GM12878 (cell line): Measurements from ENCODE around the gene DPP3. TPM values are rescaled to one million over a fixed set of nuclear protein-coding genes. Genes with fewer than 3 reads are reported as not detected.

Experiments used
- ATAC-seq: fragments of 200-7000 bp; cut with Tn5 transposase; 3 replicates; pipeline ENCODE4 v1.9.1; 2020; ENCODE audit warnings: mild to moderate bottlenecking, moderate library complexity
- BruUV-seq: library from RNA; stranded (reverse); fragments of 400-500 nt; replicated peaks from 2 replicates; lab custom pipeline; 2021; lab: Mats Ljungman, UMichigan
- CTCF ChIA-PET: fragments of 300-600 bp; sonication (Branson Sonifier 250); formaldehyde crosslinking; extraction: SDS; loops from one replicate; lab custom pipeline; 2021; ENCODE audit warnings: inconsistent platforms; lab: Yijun Ruan, JAX
- POLR2A ChIA-PET: fragments of 350-600 bp; formaldehyde crosslinking; extraction: SDS; loops from one replicate; lab custom pipeline; 2021; ENCODE audit warnings: inconsistent platforms; lab: Charles Lee
- RAD21 ChIA-PET: fragments of 300-600 bp; sonication (Branson Sonifier 250); formaldehyde crosslinking; loops from one replicate; lab custom pipeline; 2023; ENCODE audit warnings: antibody characterized with exemption; ENCODE audit not compliant: unreplicated experiment; lab: Charles Lee
- SMC1A ChIA-PET: fragments of 300-600 bp; sonication (Branson Sonifier 250); formaldehyde crosslinking; loops from one replicate; lab custom pipeline; 2023; ENCODE audit not compliant: unreplicated experiment, uncharacterized antibody; lab: Charles Lee
- DNase-seq: peaks from one replicate; pipeline ENCODE4 v3.0.0-alpha.2; 2011; ENCODE audit warnings: low read depth, low spot score
- FAIRE-seq: peaks from 3 replicates; lab custom pipeline; 2011; peaks lifted over from hg19 to GRCh38; lab: Jason Lieb, UNC
- H2AFZ ChIP-seq: 2 replicates; pipeline ENCODE4 v1.6.0; 2011; ENCODE audit warnings: low read depth, low read length, control low read depth; ENCODE audit not compliant: control insufficient read depth
- H3K27ac ChIP-seq: 2 replicates; pipeline ENCODE4 v1.5.1; 2011; ENCODE audit warnings: control low read depth; ENCODE audit not compliant: control insufficient read depth, insufficient read depth
- H3K27me3 ChIP-seq, 2 experiments: replicated peaks in 1 of 2; 2 replicates each; pipeline versions ENCODE4 v1.6.0 to v1.6.1; 2011; ENCODE audit warnings: low read length in 1 of 2; ENCODE audit not compliant: control insufficient read depth in 2 of 2, insufficient read depth in 2 of 2
- H3K36me3 ChIP-seq, 2 experiments: 2 replicates each; pipeline ENCODE4 v1.5.1; 2011; ENCODE audit warnings: low read length in 1 of 2; ENCODE audit not compliant: control insufficient read depth in 2 of 2, insufficient read depth in 2 of 2
- H3K4me1 ChIP-seq: 2 replicates; pipeline ENCODE4 v1.6.1; 2011; ENCODE audit warnings: mild to moderate bottlenecking, low read length, moderate library complexity, mixed read lengths; ENCODE audit not compliant: control insufficient read depth, insufficient read depth
- H3K4me2 ChIP-seq: 2 replicates; pipeline ENCODE4 v1.6.0; 2011; ENCODE audit warnings: control low read depth; ENCODE audit not compliant: control insufficient read depth, insufficient read depth
- H3K4me3 ChIP-seq: fragments of 200-600 bp; sonication (generic); 2 replicates; pipeline ENCODE4 v1.5.1; 2016
- H3K79me2 ChIP-seq: 2 replicates; pipeline ENCODE4 v1.6.0; 2011; ENCODE audit warnings: low read length; ENCODE audit not compliant: control insufficient read depth, insufficient read depth
- H3K9ac ChIP-seq: 2 replicates; pipeline ENCODE4 v1.8.0; 2011; ENCODE audit warnings: low read length, control low read depth, mixed read lengths; ENCODE audit not compliant: control insufficient read depth, insufficient read depth
- H3K9me3 ChIP-seq: replicated peaks from 3 replicates; pipeline ENCODE4 v1.5.1; 2011; ENCODE audit warnings: mild to moderate bottlenecking, low read length; ENCODE audit not compliant: control insufficient read depth, insufficient read depth
- H4K20me1 ChIP-seq: 2 replicates; pipeline ENCODE4 v1.6.0; 2011; ENCODE audit not compliant: control insufficient read depth, insufficient read depth
- BCL11A ChIP-seq: IDR thresholded peaks from 2 replicates; pipeline ENCODE4 v1.6.1; 2011; ENCODE audit warnings: low read depth, low read length
- CBFB ChIP-seq: IDR thresholded peaks from 2 replicates; pipeline ENCODE4 v1.6.1; 2016; ENCODE audit warnings: antibody characterized with exemption, low read depth
- E2F4 ChIP-seq: IDR thresholded peaks from 2 replicates; pipeline ENCODE4 v1.6.1; 2012; ENCODE audit warnings: low read depth, low read length, improper control_type of control experiment
- ELK1 ChIP-seq: IDR thresholded peaks from 2 replicates; pipeline ENCODE4 v1.6.1; 2012; ENCODE audit warnings: low read depth, low read length, improper control_type of control experiment
- HDAC6 ChIP-seq: fragments of 200-600 bp; sonication (generic); IDR thresholded peaks from one replicate; pipeline ENCODE4 v1.8.0; 2017; ENCODE audit warnings: antibody characterized with exemption; ENCODE audit not compliant: unreplicated experiment
- MAX ChIP-seq: IDR thresholded peaks from 2 replicates; pipeline ENCODE4 v1.6.1; 2012; ENCODE audit warnings: low read depth, low read length, improper control_type of control experiment
- MYB ChIP-seq: fragments of 150-350 bp; IDR thresholded peaks from 2 replicates; pipeline ENCODE4 v1.6.1; 2014; ENCODE audit warnings: mild to moderate bottlenecking, low read depth, low read length, borderline replicate concordance
- MYC ChIP-seq: IDR thresholded peaks from 2 replicates; pipeline ENCODE4 v1.6.1; 2011; ENCODE audit warnings: mild to moderate bottlenecking, low read length, moderate library complexity, inconsistent platforms; ENCODE audit not compliant: insufficient read depth, insufficient replicate concordance, insufficient read length, severe bottlenecking
- POLR2A ChIP-seq: IDR thresholded peaks from 2 replicates; pipeline ENCODE4 v1.6.1; 2011; ENCODE audit warnings: low read depth, mild to moderate bottlenecking, low read length
- RELA ChIP-seq: fragments of 450-650 bp; IDR thresholded peaks from 2 replicates; pipeline ENCODE4 v1.8.0; 2014; ENCODE audit warnings: borderline replicate concordance; ENCODE audit not compliant: partially characterized antibody
- SUPT20H ChIP-seq: IDR thresholded peaks from 2 replicates; pipeline ENCODE4 v1.6.1; 2011; ENCODE audit warnings: low read depth, mild to moderate bottlenecking, low read length, moderate library complexity, borderline replicate concordance; ENCODE audit not compliant: control insufficient read depth
- TCF7 ChIP-seq: IDR thresholded peaks from 2 replicates; pipeline ENCODE4 v1.6.1; 2014; ENCODE audit warnings: antibody characterized with exemption, borderline replicate concordance
- WRNIP1 ChIP-seq: IDR thresholded peaks from 2 replicates; pipeline ENCODE4 v1.6.1; 2011; ENCODE audit warnings: low read depth, low read length, improper control_type of control experiment, borderline replicate concordance
- WGBS: methylation state at CpG from one replicate; pipeline ENCODE4 v1.1.6; 2016; ENCODE audit warnings: low lambda C conversion rate; ENCODE audit not compliant: insufficient replicate concordance, insufficient coverage; ENCODE audit errors: missing lambda C conversion rate; 5-methylcytosine and 5-hydroxymethylcytosine counted together
- in situ Hi-C: fragments of 300-500 bp; cut with MboI; formaldehyde crosslinking; loops from 9 replicates; pipeline ENCODE4 v1.14.3; 2018; ENCODE audit warnings: mixed read lengths
- intact Hi-C: fragments of 100-400 bp; cut with micrococcal nuclease; formaldehyde crosslinking; loops from one replicate; pipeline ENCODE4 v1.14.2; 2022; ENCODE audit not compliant: unreplicated experiment
- polyA plus RNA-seq, 11 experiments: library from polyadenylated mRNA; depleted of rRNA in 4 of 11; unstranded in 6 of 11; stranded (reverse) in 5 of 11; fragments of >200 nt; fragmentation: Nextera tagmentation in 4 of 11; fragmentation: Illumina TruSeq in 1 of 11; extraction: Ambion mirVana in 4 of 11; extraction: Trizol in 1 of 11; gene quantifications; 1 replicate in 1 of 11; 2 replicates in 10 of 11; pipeline versions ENCODE4 v1.2.1 to v1.2.3, GENCODE V29; 2011 to 2016; ENCODE audit warnings: inconsistent platforms in 2 of 11, missing spikeins in 2 of 11, low read depth in 1 of 11
- total RNA-seq, 4 experiments: library from RNA; depleted of rRNA in 3 of 4; stranded (reverse); fragments of >200 nt in 3 of 4; fragmentation: Illumina TruSeq in 1 of 4; extraction: Trizol in 1 of 4; gene quantifications; 2 replicates each; pipeline versions ENCODE4 v1.2.1 to v1.2.3, GENCODE V29; 2013 to 2021

The DPP3 gene
- total and polyA plus RNA-seq, 10 of the 15 experiments (the other 5 are each of a cell fraction or from before 2014, with no cell fraction given), result 6.0 to 117 (median 78.1) TPM

- TF ChIP-seq POLR2A (0 out of 2 replicates have a peak, but pooled peaks have one; percentile 6), ELK1 (no peak)
- no peak overlapping the region for H3K4me3 ChIP-seq
- BruUV-seq, result no TSS peak
- H3K27me3 ChIP-seq, result no peaks in the 10 kb centered on the region
- in situ Hi-C loops, result no loop called here
- POLR2A ChIA-PET, result no interaction called here
- WGBS, result 91% methylated on average over 16 of the region's 16 CpGs
- no peak overlapping the region for H3K27ac ChIP-seq
- H3K36me3 ChIP-seq, result peaks cover 0 to 3% of the 10 kb centered on the region in 2 experiments; a peak in 1 of 4 replicates
- no peak overlapping the region for H3K9ac ChIP-seq
- CTCF ChIA-PET, result no interaction called here
- H3K4me1 ChIP-seq, result peaks cover 8% of the 10 kb centered on the region
- no peak for FAIRE-seq
- intact Hi-C loops, result no loop called here
- RAD21 ChIA-PET, result no interaction called here
- H3K79me2 ChIP-seq, result peaks cover 1% of the 10 kb centered on the region; the same call in 1 of the 2 replicates
- no peak for ATAC-seq
- DNase-seq, result no peak
- no peaks in the 10 kb centered on the region for H4K20me1 ChIP-seq
- no peak overlapping the region for H2AFZ ChIP-seq
- no peaks in the 10 kb centered on the region for H3K9me3 ChIP-seq
- H3K4me2 ChIP-seq, result no peak overlapping the region
- SMC1A ChIA-PET, result no interaction called here
These were observed 59.1 kb downstream of the DPP3 start for GRCh38 chr11:66539170-66539869.

GRCh38 chr11:66539870-66540213 is 59.6 kb downstream of the DPP3 start:
- H3K36me3 ChIP-seq, result peaks cover 0 to 3% of the 10 kb centered on the region in 2 experiments; a peak in 1 of 4 replicates
- intact Hi-C loops, result no loop called here
- RAD21 ChIA-PET, result no interaction called here
- in situ Hi-C loops, result no loop called here
- ATAC-seq (no peak), DNase-seq (no peak), FAIRE-seq (no peak)
- H3K27me3 ChIP-seq, result no peaks in the 10 kb centered on the region
- BruUV-seq, result no TSS peak
- H4K20me1 ChIP-seq, result no peaks in the 10 kb centered on the region
- no peak overlapping the region for H3K27ac ChIP-seq
- H3K9me3 ChIP-seq, result no peaks in the 10 kb centered on the region
- no peak overlapping the region for H2AFZ ChIP-seq
- TF ChIP-seq CBFB (no peak), HDAC6 (no peak), SUPT20H (no peak), RELA (no peak), MAX (no peak), E2F4 (no peak), BCL11A (no peak), WRNIP1 (no peak), TCF7 (no peak), MYC (no peak), MYB (no peak)
- H3K9ac ChIP-seq, result no peak overlapping the region
- no peak overlapping the region for H3K4me2 ChIP-seq
- H3K79me2 ChIP-seq, result peaks cover 2% of the 10 kb centered on the region; the same call in 1 of the 2 replicates
- POLR2A ChIA-PET, result interaction anchor here (0.6 kb wide), 1 partner anchor 144 kb away, joined by 4 read pairs; no protein-coding TSS in a partner anchor
- H3K4me3 ChIP-seq, result no peak overlapping the region
- SMC1A ChIA-PET, result no interaction called here
- peaks cover 10% of the 10 kb centered on the region for H3K4me1 ChIP-seq
- CTCF ChIA-PET, result no interaction called here
- WGBS, result 96% methylated on average over 10 of the region's 10 CpGs
